HEK293 (cell line): ENCODE measurements around the gene C2orf72.

ENCODE experiments used
- CTCF ChIA-PET: fragments of 350-600 bp; formaldehyde crosslinking; extraction: SDS; loops from one replicate; lab custom pipeline; 2021; ENCODE audit warnings: antibody characterized with exemption; lab: Yijun Ruan, JAX
- POLR2A ChIA-PET: fragments of 300-600 bp; formaldehyde crosslinking; extraction: SDS; loops from one replicate; lab custom pipeline; 2020; ENCODE audit warnings: antibody characterized with exemption, inconsistent platforms; lab: Yijun Ruan, JAX
- H3K27ac ChIP-seq: fragments of 200-500 bp; sonication (Bioruptor generic); 2 replicates; pipeline ENCODE4 v1.5.1; 2014; ENCODE audit warnings: low read depth, low read length, control low read depth, inconsistent platforms; ENCODE audit errors: extremely low read depth
- H3K36me3 ChIP-seq, 2 experiments: fragments of 200-500 bp in 1 of 2; sonication (Bioruptor generic) in 1 of 2; 1 replicate in 1 of 2; 2 replicates in 1 of 2; pipeline ENCODE4 v1.5.1; 2014 to 2017; ENCODE audit warnings: inconsistent platforms in 2 of 2, low read length in 2 of 2; ENCODE audit not compliant: control insufficient read depth in 2 of 2, insufficient read depth in 1 of 2
- H3K4me1 ChIP-seq: fragments of 200-500 bp; sonication (Bioruptor generic); 2 replicates; pipeline ENCODE4 v1.5.1; 2014; ENCODE audit warnings: mild to moderate bottlenecking, low read length, inconsistent platforms; ENCODE audit not compliant: control insufficient read depth, insufficient read depth
- H3K4me3 ChIP-seq: 2 replicates; pipeline ENCODE4 v1.5.1; 2011; ENCODE audit warnings: low read depth, mild to moderate bottlenecking, control low read depth, low read length, moderate library complexity
- H3K9me3 ChIP-seq: fragments of 200-500 bp; sonication (Bioruptor generic); 2 replicates; pipeline ENCODE4 v1.5.1; 2014; ENCODE audit warnings: low read depth, low read length, inconsistent platforms; ENCODE audit not compliant: control insufficient read depth, insufficient read depth
- AEBP2 ChIP-seq: fragments of 450-650 bp; formaldehyde crosslinking; IDR thresholded peaks from 2 replicates; pipeline ENCODE4 v1.5.1; 2016; ENCODE audit warnings: missing biosample characterization, missing genetic modification characterization, borderline replicate concordance
- FEZF1 ChIP-seq: fragments of 450-650 bp; formaldehyde crosslinking; IDR thresholded peaks from 2 replicates; pipeline ENCODE4 v1.5.1; 2016; ENCODE audit warnings: missing biosample characterization, missing genetic modification characterization
- HIC1 ChIP-seq: fragments of 450-650 bp; formaldehyde crosslinking; IDR thresholded peaks from 2 replicates; pipeline ENCODE4 v1.5.1; 2016; ENCODE audit warnings: missing biosample characterization, missing genetic modification characterization
- MEIS1 ChIP-seq: sonication (generic); formaldehyde crosslinking; IDR thresholded peaks from 2 replicates; pipeline ENCODE4 v1.8.1; 2022; ENCODE audit warnings: missing genetic modification reagents, mild to moderate bottlenecking, borderline replicate concordance
- MZF1 ChIP-seq: fragments of 450-650 bp; formaldehyde crosslinking; IDR thresholded peaks from 2 replicates; pipeline ENCODE4 v1.5.1; 2017; ENCODE audit warnings: missing biosample characterization, missing genetic modification characterization, borderline replicate concordance
- ZBTB10 ChIP-seq: fragments of 450-650 bp; formaldehyde crosslinking; IDR thresholded peaks from 2 replicates; pipeline ENCODE4 v1.5.1; 2016; ENCODE audit warnings: missing biosample characterization, missing genetic modification characterization
- ZBTB17 ChIP-seq: fragments of 450-650 bp; formaldehyde crosslinking; IDR thresholded peaks from 2 replicates; pipeline ENCODE4 v1.5.1; 2016; ENCODE audit warnings: missing biosample characterization, missing genetic modification characterization
- ZFP69B ChIP-seq: fragments of 450-650 bp; formaldehyde crosslinking; IDR thresholded peaks from 2 replicates; pipeline ENCODE4 v1.5.1; 2016; ENCODE audit warnings: missing biosample characterization, missing genetic modification characterization
- ZNF138 ChIP-seq: fragments of 450-650 bp; formaldehyde crosslinking; IDR thresholded peaks from 2 replicates; pipeline ENCODE4 v1.5.1; 2016; ENCODE audit warnings: missing biosample characterization, missing genetic modification characterization, borderline replicate concordance
- ZNF23 ChIP-seq: fragments of 450-650 bp; formaldehyde crosslinking; IDR thresholded peaks from 2 replicates; pipeline ENCODE4 v1.5.1; 2016; ENCODE audit warnings: missing biosample characterization, missing genetic modification characterization, borderline replicate concordance
- ZNF350 ChIP-seq: fragments of 450-650 bp; formaldehyde crosslinking; IDR thresholded peaks from 2 replicates; pipeline ENCODE4 v1.5.0; 2017; ENCODE audit warnings: missing biosample characterization, mild to moderate bottlenecking, missing genetic modification characterization
- ZNF362 ChIP-seq: fragments of 450-650 bp; formaldehyde crosslinking; IDR thresholded peaks from 2 replicates; pipeline ENCODE4 v1.5.1; 2016; ENCODE audit warnings: missing biosample characterization, missing genetic modification characterization
- ZNF366 ChIP-seq: fragments of 450-650 bp; formaldehyde crosslinking; conservative IDR thresholded peaks from 2 replicates; pipeline ENCODE4 v1.5.1; 2016; ENCODE audit warnings: missing biosample characterization, missing genetic modification characterization
- ZNF521 ChIP-seq: fragments of 450-650 bp; formaldehyde crosslinking; IDR thresholded peaks from 2 replicates; pipeline ENCODE4 v1.5.1; 2017; ENCODE audit warnings: missing biosample characterization, mild to moderate bottlenecking, missing genetic modification characterization
- ZNF530 ChIP-seq: fragments of 450-650 bp; formaldehyde crosslinking; IDR thresholded peaks from 2 replicates; pipeline ENCODE4 v1.5.1; 2016; ENCODE audit warnings: low read depth, missing biosample characterization, missing genetic modification characterization
- ZNF560 ChIP-seq: fragments of 450-650 bp; formaldehyde crosslinking; IDR thresholded peaks from 2 replicates; pipeline ENCODE4 v1.5.1; 2017; ENCODE audit warnings: missing biosample characterization, missing genetic modification characterization, borderline replicate concordance
- ZNF639 ChIP-seq: fragments of 450-650 bp; formaldehyde crosslinking; IDR thresholded peaks from 2 replicates; pipeline ENCODE4 v1.5.1; 2016; ENCODE audit warnings: missing biosample characterization, missing genetic modification characterization
- ZNF768 ChIP-seq: fragments of 450-650 bp; formaldehyde crosslinking; IDR thresholded peaks from 2 replicates; pipeline ENCODE4 v1.5.1; 2018; ENCODE audit warnings: missing biosample characterization, mild to moderate bottlenecking, missing genetic modification characterization
- ZNF843 ChIP-seq: fragments of 450-650 bp; formaldehyde crosslinking; IDR thresholded peaks from 2 replicates; pipeline ENCODE4 v1.5.1; 2016; ENCODE audit warnings: missing biosample characterization, missing genetic modification characterization
- ZSCAN30 ChIP-seq: fragments of 450-650 bp; IDR thresholded peaks from 2 replicates; pipeline ENCODE4 v1.5.1; 2018; ENCODE audit warnings: missing biosample characterization, mild to moderate bottlenecking, missing genetic modification characterization, moderate library complexity

C2orf72 gene

GRCh38 chr2:231057590-231057989, 20.3 kb downstream of the C2orf72 start:
- POLR2A ChIA-PET, result interaction anchor here (1.6 kb wide), 1 partner anchor 407 kb away, joined by 4 read pairs; the partner anchor contains the start of gene NCL
- peak overlapping the region; percentile 96; the same call in 1 of the 2 replicates for H3K27ac ChIP-seq
- H3K4me1 ChIP-seq, result peaks cover 4% of the 10 kb centered on the region; the same call in 1 of the 2 replicates
- peaks cover 13 to 27% of the 10 kb centered on the region in 2 experiments for H3K36me3 ChIP-seq
- CTCF ChIA-PET, result interaction anchor here (0.6 to 2.0 kb wide), 7 partner anchors 9 to 544 kb away, joined by 3 to 9 read pairs (median 3); no protein-coding TSS in a partner anchor
- H3K9me3 ChIP-seq, result no peaks in the 10 kb centered on the region
- peak overlapping the region; percentile 91 for H3K4me3 ChIP-seq
- TF ChIP-seq ZNF521 (tag by site-specific recombination), result no peak
- TF ChIP-seq MZF1 (tag by site-specific recombination), result no peak
- peak; percentile 33; the same call in 1 of the 2 replicates for TF ChIP-seq ZBTB17 (tag by site-specific recombination)

- ChIA-PET POLR2A (interaction anchor here (1.6 kb wide), 1 partner anchor 405 kb away, joined by 4 read pairs; the partner anchor contains the start of gene NCL), CTCF (interaction anchor here (0.6 to 2.0 kb wide), 6 partner anchors 11 to 1464 kb away, joined by 3 to 9 read pairs (median 3); no protein-coding TSS in a partner anchor)
- H3K9me3 ChIP-seq, result no peaks in the 10 kb centered on the region
- peaks cover 4% of the 10 kb centered on the region; the same call in 1 of the 2 replicates for H3K4me1 ChIP-seq
- no peak overlapping the region for H3K4me3 ChIP-seq
- no peak overlapping the region for H3K27ac ChIP-seq
- H3K36me3 ChIP-seq, result peaks cover 18 to 41% of the 10 kb centered on the region in 2 experiments
- no peak for TF ChIP-seq ZNF366 (tag by site-specific recombination)
- TF ChIP-seq ZNF560 (tag by site-specific recombination), result no peak
- TF ChIP-seq ZFP69B (tag by site-specific recombination), result no peak
- no peak for TF ChIP-seq ZNF350 (tag by site-specific recombination)
- TF ChIP-seq ZBTB10 (tag by site-specific recombination), result no peak
- no peak for TF ChIP-seq ZNF768 (tag by site-specific recombination)
- TF ChIP-seq ZNF138 (tag by site-specific recombination), result no peak
- TF ChIP-seq, all 188 proteins: peak for 0
Observed at GRCh38 chr2:231058761-231059550, 21.6 kb downstream of the C2orf72 start.

GRCh38 chr2:231059756-231060155, 22.4 kb downstream of the C2orf72 start:
- ChIA-PET CTCF (interaction anchor here (1.2 to 2.0 kb wide), 4 partner anchors 10 to 235 kb away, joined by 3 to 9 read pairs (median 6); no protein-coding TSS in a partner anchor), POLR2A (no interaction called here)
- TF ChIP-seq ZNF530 (tag by site-specific recombination) (no peak), ZSCAN30 (tag by site-specific recombination) (no peak), ZNF843 (tag by site-specific recombination) (no peak), ZNF23 (tag by site-specific recombination) (no peak), FEZF1 (tag by site-specific recombination) (no peak), AEBP2 (tag by site-specific recombination) (no peak), ZNF639 (tag by site-specific recombination) (no peak), MEIS1 (CRISPR knock-in tag) (no peak), ZNF362 (tag by site-specific recombination) (no peak), ZNF138 (tag by site-specific recombination) (no peak), HIC1 (tag by site-specific recombination) (no peak)
- Histone ChIP-seq H3K9me3 (no peaks in the 10 kb centered on the region), H3K4me1 (peaks cover 4% of the 10 kb centered on the region; the same call in 1 of the 2 replicates), H3K27ac (no peak overlapping the region), H3K4me3 (no peak overlapping the region), H3K36me3 (peaks cover 26 to 49% of the 10 kb centered on the region in 2 experiments)
